Esophagus muscularis mucosa (tissue), 4 donors: ENCODE data around the gene GSK3B.

ENCODE experiments used
- CTCF ChIP-seq, 3 experiments: fragments of 200-600 bp in 2 of 3; fragments of 450-650 bp in 1 of 3; sonication (generic) in 2 of 3; IDR thresholded peaks; one replicate each; pipeline ENCODE4 v1.5.1; 2017 to 2019; ENCODE audit warnings: antibody characterized with exemption in 3 of 3, mild to moderate bottlenecking in 2 of 3, moderate library complexity in 1 of 3
- EP300 ChIP-seq: sonication (generic); formaldehyde crosslinking; IDR thresholded peaks from one replicate; pipeline ENCODE4 v1.6.1; 2017; ENCODE audit warnings: antibody characterized with exemption
- POLR2A ChIP-seq: fragments of 450-650 bp; IDR thresholded peaks from one replicate; pipeline ENCODE4 v1.6.1; 2017; ENCODE audit warnings: antibody characterized with exemption, moderate library complexity, mild to moderate bottlenecking, low read depth
- POLR2AphosphoS5 ChIP-seq, 2 donors: sonication (generic); formaldehyde crosslinking; IDR thresholded peaks; one replicate each; pipeline ENCODE4 v1.6.1; 2017; ENCODE audit warnings: antibody characterized with exemption in 2 of 2

DNA sequence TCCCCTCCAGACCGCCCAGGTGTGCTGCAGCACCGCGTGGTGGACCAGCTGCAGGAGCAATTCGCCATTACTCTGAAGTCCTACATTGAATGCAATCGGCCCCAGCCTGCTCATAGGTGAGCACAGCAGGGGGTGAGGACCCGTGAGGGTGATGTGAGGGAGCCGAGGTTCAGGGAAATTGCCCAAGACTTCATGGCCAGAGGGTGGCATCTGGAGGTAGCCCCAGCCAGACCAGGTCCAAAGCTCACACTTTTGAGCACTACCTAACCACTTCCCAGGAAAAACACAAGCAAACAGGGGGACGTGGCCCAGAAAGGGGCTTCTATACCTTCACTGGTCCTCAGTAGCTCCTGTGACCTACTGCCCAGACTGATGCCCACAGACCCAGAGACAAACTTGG, 278.5 kb downstream of the GSK3B start:
- TF ChIP-seq CTCF (IDR thresholded peaks at IDR 0.05) (no peak), POLR2A (no peak), POLR2AphosphoS5 (IDR thresholded peaks at IDR 0.05) (no peak), EP300 (no peak)
